HL-60/S4 treated with phorbol 12-myristate 13-acetate at 8.2 ng/mL for 4 days and 3 days (cell line): ENCODE data around the gene TMEFF1.
"Not testable (repeated sequence)": the region's sequence is repeated elsewhere in the genome, so short reads cannot be mapped to it uniquely, and the experiment has no call there.

Experiments used
- in situ Hi-C: fragments of 300-500 bp; cut with MboI; formaldehyde crosslinking; loops from 2 replicates; pipeline ENCODE4 v1.15.0; 2022; ENCODE audit warnings: low sequenced_read_pairs

The TMEFF1 gene, protein sequence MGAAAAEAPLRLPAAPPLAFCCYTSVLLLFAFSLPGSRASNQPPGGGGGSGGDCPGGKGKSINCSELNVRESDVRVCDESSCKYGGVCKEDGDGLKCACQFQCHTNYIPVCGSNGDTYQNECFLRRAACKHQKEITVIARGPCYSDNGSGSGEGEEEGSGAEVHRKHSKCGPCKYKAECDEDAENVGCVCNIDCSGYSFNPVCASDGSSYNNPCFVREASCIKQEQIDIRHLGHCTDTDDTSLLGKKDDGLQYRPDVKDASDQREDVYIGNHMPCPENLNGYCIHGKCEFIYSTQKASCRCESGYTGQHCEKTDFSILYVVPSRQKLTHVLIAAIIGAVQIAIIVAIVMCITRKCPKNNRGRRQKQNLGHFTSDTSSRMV

GRCh38 chr9:100472788-100473275 lies at the start of gene TMEFF1:
Gene TMEFF1, plus strand, starts transcription at chr9:100473149. Its CDS starts 396 bp downstream, at chr9:100473545.
- in situ Hi-C loops, result no loop called here

GRCh38 chr9:100425758-100426157 lies 47.2 kb upstream of the TMEFF1 start:
- in situ Hi-C loops, result no loop called here

DNA sequence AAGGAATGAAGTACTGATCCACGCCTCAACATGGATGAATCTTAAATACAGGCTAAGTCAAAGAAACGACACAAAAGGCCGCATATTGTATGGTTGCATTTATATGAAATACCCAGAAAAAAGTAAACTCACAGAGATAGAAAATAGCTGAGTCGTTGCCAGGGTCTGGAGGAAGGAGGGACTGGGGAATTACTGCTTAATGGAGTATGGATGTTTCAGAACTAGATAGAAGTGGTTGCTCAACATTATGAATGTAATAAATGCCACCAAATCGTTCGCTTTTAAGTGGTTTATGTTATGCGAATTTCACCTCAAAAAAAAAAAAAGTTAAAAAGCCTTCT lies 46.8 kb upstream of the TMEFF1 start:
- in situ Hi-C loops, result no loop called here

- in situ Hi-C loops, result no loop called here
Observed at GRCh38 chr9:100426530-100427365, 46.2 kb upstream of the TMEFF1 start, which contains the start of gene MSANTD3. Gene MSANTD3, plus strand, starts transcription at chr9:100427143. Its CDS starts 14,796 bp downstream, at chr9:100441939.

DNA sequence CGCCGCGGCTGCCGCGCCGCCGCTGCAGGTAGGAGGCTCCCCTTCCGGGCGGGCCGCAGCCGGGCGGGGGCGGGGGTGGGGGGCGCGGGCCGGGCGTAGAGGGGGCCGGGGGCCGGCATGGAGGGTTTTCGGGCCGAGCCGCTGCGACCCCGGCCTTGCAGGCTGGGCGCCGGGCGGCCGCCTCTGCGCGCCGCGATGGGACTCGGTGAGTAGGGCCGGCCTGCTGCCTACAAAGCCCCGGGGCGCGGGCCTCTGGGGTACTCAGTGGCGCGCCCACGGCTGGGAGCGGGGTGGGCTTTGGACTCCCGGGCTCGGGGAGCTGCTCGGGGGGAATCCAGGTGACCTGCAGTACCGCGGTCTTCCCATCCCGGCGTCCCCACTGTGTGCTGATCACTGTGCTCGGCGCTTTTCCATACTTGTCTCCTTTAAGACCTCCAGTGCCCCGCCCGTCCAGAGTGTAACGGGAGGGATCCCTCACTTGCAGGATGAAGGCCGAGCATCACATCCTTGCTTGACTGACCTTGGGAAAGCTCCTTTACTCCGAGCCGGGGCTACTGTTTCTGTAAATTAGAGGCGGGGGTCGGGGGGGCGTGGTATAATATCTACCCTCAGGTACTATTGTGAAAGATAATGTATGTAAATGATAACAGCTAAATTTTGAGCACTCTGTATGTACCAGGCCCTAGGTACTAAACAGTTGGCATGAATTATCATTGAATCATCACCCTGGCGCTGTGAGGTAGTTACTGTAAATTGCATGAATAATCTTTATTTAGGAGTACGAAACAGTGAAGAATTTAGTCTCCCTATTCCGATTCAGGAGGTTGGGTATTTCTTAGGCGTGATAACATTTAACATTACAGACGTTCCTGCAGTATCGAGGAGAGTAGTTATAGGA lies 45.3 kb upstream of the TMEFF1 start:
- in situ Hi-C loops, result no loop called here

- in situ Hi-C loops, result no loop called here
Observed at GRCh38 chr9:100428871-100429654, 43.9 kb upstream of the TMEFF1 start.

DNA sequence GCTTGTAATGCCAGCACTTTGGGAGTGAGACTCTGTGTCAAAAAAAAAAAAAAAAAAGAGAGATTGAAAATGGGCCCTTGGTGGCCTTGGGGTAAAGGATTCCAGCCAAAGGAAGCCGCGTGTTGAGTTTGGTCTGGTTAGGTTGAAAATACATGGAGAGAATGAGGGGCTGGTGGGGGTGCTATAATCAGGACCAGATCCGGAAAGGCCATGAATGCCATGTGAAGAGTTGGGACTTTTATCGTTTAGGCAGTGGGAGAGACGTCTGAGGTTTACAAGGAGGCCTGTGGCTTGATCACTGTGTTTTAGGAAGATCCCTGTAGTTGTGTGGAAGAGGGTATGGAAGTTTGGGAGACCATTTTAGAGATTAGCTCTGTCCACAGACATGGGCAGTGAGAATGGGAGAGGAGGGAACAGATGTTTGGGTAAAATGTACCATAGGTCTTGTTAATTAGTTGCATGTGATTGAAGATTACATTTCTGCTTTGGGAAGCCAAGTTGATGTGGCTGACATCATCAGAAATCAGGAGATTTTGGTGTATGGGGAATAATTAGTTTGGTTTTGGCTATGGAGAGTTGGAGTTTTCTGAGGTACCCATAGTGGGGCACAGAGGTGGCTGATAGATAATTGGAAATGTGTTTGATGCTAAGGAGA lies 42.5 kb upstream of the TMEFF1 start:
- in situ Hi-C loops, result no loop called here

DNA sequence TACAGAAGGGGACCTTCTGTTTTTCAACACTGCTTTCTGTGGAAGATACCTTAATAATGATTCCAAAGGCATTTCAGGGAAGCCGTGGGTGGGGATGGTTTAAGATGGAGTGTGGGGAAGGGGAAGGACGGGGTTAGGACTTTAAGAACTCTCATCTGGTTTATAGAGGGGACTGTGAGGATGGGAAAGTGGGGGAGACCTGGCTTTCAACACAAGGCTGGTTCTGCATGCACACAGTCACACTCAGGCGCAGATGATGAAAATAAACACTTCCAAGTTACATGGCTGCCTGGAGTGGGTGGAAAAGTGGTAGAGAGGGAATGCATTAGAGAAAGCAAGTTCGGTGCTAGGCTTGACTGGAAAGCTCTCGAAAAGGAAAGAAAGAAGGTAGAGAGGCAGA lies 41.1 kb upstream of the TMEFF1 start:
- in situ Hi-C loops, result no loop called here

DNA sequence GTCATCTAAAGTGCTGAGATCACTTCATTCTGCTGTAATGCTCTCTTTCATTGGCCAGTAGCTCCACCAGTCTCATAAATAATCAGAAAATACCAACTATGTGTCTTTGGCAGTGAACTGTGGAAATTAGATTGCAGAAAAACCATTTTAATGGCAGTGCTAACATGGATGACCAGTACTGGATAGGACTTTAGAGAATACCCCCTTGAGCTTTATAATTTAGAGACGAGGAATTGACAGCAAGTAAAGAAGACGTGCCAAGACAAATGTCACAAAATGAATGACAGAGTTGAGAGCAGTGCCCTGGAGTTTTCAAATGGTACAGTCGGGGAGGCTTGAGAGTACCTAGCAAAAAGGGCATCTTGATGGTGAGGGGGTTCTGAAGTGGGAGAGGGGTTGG lies 40.2 kb upstream of the TMEFF1 start:
- in situ Hi-C loops, result no loop called here

- in situ Hi-C loops, result no loop called here
Observed at GRCh38 chr9:100436571-100436970, 36.4 kb upstream of the TMEFF1 start.

DNA sequence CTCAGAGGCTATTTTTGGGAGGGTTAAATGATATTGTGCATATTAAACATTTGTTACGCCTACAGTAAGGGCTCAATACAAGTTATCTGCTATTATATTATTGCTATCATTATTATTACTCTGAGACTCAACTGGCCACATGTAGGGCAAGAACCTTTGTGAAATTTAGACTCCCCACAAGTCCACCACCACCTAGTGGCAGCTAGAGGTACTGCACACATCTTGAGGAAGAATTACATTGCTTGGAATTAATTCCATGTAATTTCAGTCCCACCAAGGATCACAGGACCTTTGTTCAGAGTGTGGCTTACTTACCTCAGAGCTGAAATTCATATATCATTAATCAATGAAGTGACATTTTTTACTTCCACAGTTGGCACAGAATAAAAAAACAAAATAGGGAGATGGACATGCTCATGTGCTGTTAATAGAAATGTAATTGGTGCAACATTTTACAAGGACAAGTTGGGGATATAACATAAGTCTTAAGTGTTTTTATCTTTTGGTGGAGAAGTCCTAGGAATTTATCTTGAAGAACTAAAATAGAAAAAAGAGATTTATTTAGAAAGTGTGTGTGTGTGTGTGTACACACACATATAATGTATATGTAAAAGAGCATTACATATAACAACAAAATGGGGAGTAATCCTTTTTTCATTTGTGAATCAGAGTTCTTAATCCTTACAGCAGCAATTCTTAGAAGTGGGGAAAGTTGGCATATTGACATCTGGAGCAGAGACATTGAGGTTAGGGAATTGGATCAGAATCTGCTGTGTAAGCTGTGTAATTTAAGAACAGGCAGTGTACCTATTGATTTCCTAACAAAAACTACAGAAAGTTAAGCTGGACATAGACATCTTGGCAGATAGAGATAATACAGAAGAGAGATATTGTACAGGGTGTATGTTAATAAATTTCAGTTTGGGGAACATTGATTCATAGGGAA lies 34.8 kb upstream of the TMEFF1 start:
- in situ Hi-C loops, result no loop called here

GRCh38 chr9:100440071-100440470 lies 32.9 kb upstream of the TMEFF1 start:
- in situ Hi-C loops, result no loop called here

- in situ Hi-C loops, result not testable (repeated sequence)
Observed at GRCh38 chr9:100440487-100440886, 32.5 kb upstream of the TMEFF1 start.

GRCh38 chr9:100441911-100442361 lies 31.0 kb upstream of the TMEFF1 start:
- in situ Hi-C loops, result no loop called here

- in situ Hi-C loops, result no loop called here
Observed at GRCh38 chr9:100443781-100444768, 28.9 kb upstream of the TMEFF1 start.

DNA sequence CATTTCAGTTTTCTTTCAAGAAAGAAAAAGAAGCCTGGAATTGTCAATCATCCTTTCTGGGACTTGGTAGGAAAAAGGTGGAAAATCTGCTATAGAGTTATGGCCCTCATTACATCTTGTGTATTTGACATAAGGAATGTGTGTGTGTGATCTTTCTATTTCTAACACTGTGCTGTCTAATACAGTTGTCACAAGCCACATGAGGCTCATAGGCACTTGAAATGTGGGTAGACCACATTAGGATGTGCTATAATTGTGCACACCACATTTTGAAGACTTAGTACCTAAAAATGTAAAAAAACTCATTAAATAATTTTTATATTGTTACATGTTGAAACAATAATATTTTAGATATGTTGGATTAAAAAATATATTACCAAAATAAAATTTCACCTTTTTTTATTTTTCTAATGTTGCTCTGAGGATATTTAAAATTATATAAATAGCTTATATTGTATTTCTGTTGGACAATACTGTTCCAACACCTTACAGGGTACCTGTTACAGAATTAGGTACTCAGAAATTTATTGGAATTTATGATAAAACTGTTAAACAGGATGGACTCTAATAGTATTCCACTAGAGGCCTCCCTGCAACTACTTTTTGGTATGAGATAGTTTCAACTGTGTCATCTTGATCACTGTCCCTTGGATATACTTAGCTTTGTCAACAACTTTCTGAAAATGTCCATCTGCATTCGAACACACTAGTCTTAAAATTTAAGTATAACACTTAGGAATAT lies 27.6 kb upstream of the TMEFF1 start:
- in situ Hi-C loops, result no loop called here
